GM12878 (cell line): Measurements from ENCODE around the gene ADCYAP1R1. TPM values are rescaled to one million over a fixed set of nuclear protein-coding genes. Genes with fewer than 3 reads are reported as not detected.

Experiments used
- ATAC-seq: fragments of 200-7000 bp; cut with Tn5 transposase; 3 replicates; pipeline ENCODE4 v1.9.1; 2020; ENCODE audit warnings: mild to moderate bottlenecking, moderate library complexity
- BruUV-seq: library from RNA; stranded (reverse); fragments of 400-500 nt; replicated peaks from 2 replicates; lab custom pipeline; 2021; lab: Mats Ljungman, UMichigan
- CTCF ChIA-PET: fragments of 300-600 bp; sonication (Branson Sonifier 250); formaldehyde crosslinking; extraction: SDS; loops from one replicate; lab custom pipeline; 2021; ENCODE audit warnings: inconsistent platforms; lab: Yijun Ruan, JAX
- POLR2A ChIA-PET: fragments of 350-600 bp; formaldehyde crosslinking; extraction: SDS; loops from one replicate; lab custom pipeline; 2021; ENCODE audit warnings: inconsistent platforms; lab: Charles Lee
- RAD21 ChIA-PET: fragments of 300-600 bp; sonication (Branson Sonifier 250); formaldehyde crosslinking; loops from one replicate; lab custom pipeline; 2023; ENCODE audit warnings: antibody characterized with exemption; ENCODE audit not compliant: unreplicated experiment; lab: Charles Lee
- SMC1A ChIA-PET: fragments of 300-600 bp; sonication (Branson Sonifier 250); formaldehyde crosslinking; loops from one replicate; lab custom pipeline; 2023; ENCODE audit not compliant: unreplicated experiment, uncharacterized antibody; lab: Charles Lee
- DNase-seq: peaks from one replicate; pipeline ENCODE4 v3.0.0-alpha.2; 2011; ENCODE audit warnings: low read depth, low spot score
- FAIRE-seq: peaks from 3 replicates; lab custom pipeline; 2011; peaks lifted over from hg19 to GRCh38; lab: Jason Lieb, UNC
- H2AFZ ChIP-seq: 2 replicates; pipeline ENCODE4 v1.6.0; 2011; ENCODE audit warnings: low read depth, low read length, control low read depth; ENCODE audit not compliant: control insufficient read depth
- H3K27ac ChIP-seq: 2 replicates; pipeline ENCODE4 v1.5.1; 2011; ENCODE audit warnings: control low read depth; ENCODE audit not compliant: control insufficient read depth, insufficient read depth
- H3K27me3 ChIP-seq, 2 experiments: replicated peaks in 1 of 2; 2 replicates each; pipeline versions ENCODE4 v1.6.0 to v1.6.1; 2011; ENCODE audit warnings: low read length in 1 of 2; ENCODE audit not compliant: control insufficient read depth in 2 of 2, insufficient read depth in 2 of 2
- H3K36me3 ChIP-seq, 2 experiments: 2 replicates each; pipeline ENCODE4 v1.5.1; 2011; ENCODE audit warnings: low read length in 1 of 2; ENCODE audit not compliant: control insufficient read depth in 2 of 2, insufficient read depth in 2 of 2
- H3K4me1 ChIP-seq: 2 replicates; pipeline ENCODE4 v1.6.1; 2011; ENCODE audit warnings: mild to moderate bottlenecking, low read length, moderate library complexity, mixed read lengths; ENCODE audit not compliant: control insufficient read depth, insufficient read depth
- H3K4me2 ChIP-seq: 2 replicates; pipeline ENCODE4 v1.6.0; 2011; ENCODE audit warnings: control low read depth; ENCODE audit not compliant: control insufficient read depth, insufficient read depth
- H3K4me3 ChIP-seq: fragments of 200-600 bp; sonication (generic); 2 replicates; pipeline ENCODE4 v1.5.1; 2016
- H3K79me2 ChIP-seq: 2 replicates; pipeline ENCODE4 v1.6.0; 2011; ENCODE audit warnings: low read length; ENCODE audit not compliant: control insufficient read depth, insufficient read depth
- H3K9ac ChIP-seq: 2 replicates; pipeline ENCODE4 v1.8.0; 2011; ENCODE audit warnings: low read length, control low read depth, mixed read lengths; ENCODE audit not compliant: control insufficient read depth, insufficient read depth
- H3K9me3 ChIP-seq: replicated peaks from 3 replicates; pipeline ENCODE4 v1.5.1; 2011; ENCODE audit warnings: mild to moderate bottlenecking, low read length; ENCODE audit not compliant: control insufficient read depth, insufficient read depth
- H4K20me1 ChIP-seq: 2 replicates; pipeline ENCODE4 v1.6.0; 2011; ENCODE audit not compliant: control insufficient read depth, insufficient read depth
- EED ChIP-seq: sonication (generic); IDR thresholded peaks from 2 replicates; pipeline ENCODE4 v1.6.1; 2016; ENCODE audit warnings: antibody characterized with exemption, low read depth
- EGR1 ChIP-seq, 2 experiments: IDR thresholded peaks; 1 replicate in 1 of 2; 2 replicates in 1 of 2; pipeline ENCODE4 v1.6.1; 2011 to 2012; ENCODE audit warnings: low read depth in 2 of 2, low read length in 2 of 2, borderline replicate concordance in 1 of 2, mild to moderate bottlenecking in 1 of 2, moderate library complexity in 1 of 2
- EZH2 ChIP-seq: IDR thresholded peaks from 2 replicates; pipeline ENCODE4 v1.6.1; 2012; ENCODE audit warnings: low read depth, mild to moderate bottlenecking, control low read depth, inconsistent platforms, low read length, borderline replicate concordance; ENCODE audit not compliant: control insufficient read depth
- FOXK2 ChIP-seq: fragments of 450-650 bp; IDR thresholded peaks from 2 replicates; pipeline ENCODE4 v1.6.1; 2017; ENCODE audit warnings: mild to moderate bottlenecking, moderate library complexity
- GABPA ChIP-seq: IDR thresholded peaks from 2 replicates; pipeline ENCODE4 v1.6.1; 2014; ENCODE audit warnings: antibody characterized with exemption, low read depth, mild to moderate bottlenecking, inconsistent platforms
- HDAC2 ChIP-seq: fragments of 200-600 bp; sonication (generic); IDR thresholded peaks from 2 replicates; pipeline ENCODE4 v1.6.1; 2017
- LARP7 ChIP-seq: fragments of 450-650 bp; IDR thresholded peaks from 2 replicates; pipeline ENCODE4 v1.6.1; 2017; ENCODE audit warnings: mild to moderate bottlenecking
- PML ChIP-seq: IDR thresholded peaks from 2 replicates; pipeline ENCODE4 v1.6.1; 2012; ENCODE audit warnings: low read length, inconsistent platforms
- TBL1XR1 ChIP-seq: IDR thresholded peaks from 2 replicates; pipeline ENCODE4 v1.6.1; 2012; ENCODE audit warnings: low read depth, low read length, improper control_type of control experiment
- WGBS: methylation state at CpG from one replicate; pipeline ENCODE4 v1.1.6; 2016; ENCODE audit warnings: low lambda C conversion rate; ENCODE audit not compliant: insufficient replicate concordance, insufficient coverage; ENCODE audit errors: missing lambda C conversion rate; 5-methylcytosine and 5-hydroxymethylcytosine counted together
- in situ Hi-C: fragments of 300-500 bp; cut with MboI; formaldehyde crosslinking; loops from 9 replicates; pipeline ENCODE4 v1.14.3; 2018; ENCODE audit warnings: mixed read lengths
- intact Hi-C: fragments of 100-400 bp; cut with micrococcal nuclease; formaldehyde crosslinking; loops from one replicate; pipeline ENCODE4 v1.14.2; 2022; ENCODE audit not compliant: unreplicated experiment
- polyA plus RNA-seq, 11 experiments: library from polyadenylated mRNA; depleted of rRNA in 4 of 11; unstranded in 6 of 11; stranded (reverse) in 5 of 11; fragments of >200 nt; fragmentation: Nextera tagmentation in 4 of 11; fragmentation: Illumina TruSeq in 1 of 11; extraction: Ambion mirVana in 4 of 11; extraction: Trizol in 1 of 11; gene quantifications; 1 replicate in 1 of 11; 2 replicates in 10 of 11; pipeline versions ENCODE4 v1.2.1 to v1.2.3, GENCODE V29; 2011 to 2016; ENCODE audit warnings: inconsistent platforms in 2 of 11, missing spikeins in 2 of 11, low read depth in 1 of 11
- total RNA-seq, 4 experiments: library from RNA; depleted of rRNA in 3 of 4; stranded (reverse); fragments of >200 nt in 3 of 4; fragmentation: Illumina TruSeq in 1 of 4; extraction: Trizol in 1 of 4; gene quantifications; 2 replicates each; pipeline versions ENCODE4 v1.2.1 to v1.2.3, GENCODE V29; 2013 to 2021
- TF ChIP-seq, protein P1 (sequence below): fragments of 450-650 bp; IDR thresholded peaks from 2 replicates; pipeline ENCODE4 v1.6.1; 2017; ENCODE audit warnings: mild to moderate bottlenecking, moderate library complexity
- TF ChIP-seq, protein P2 (sequence below): fragments of 150-350 bp; IDR thresholded peaks from 2 replicates; pipeline ENCODE4 v1.6.1; 2016; ENCODE audit warnings: low read depth, low read length
- TF ChIP-seq, protein P3 (sequence below): fragments of 450-650 bp; IDR thresholded peaks from 2 replicates; pipeline ENCODE4 v1.6.1; 2016; ENCODE audit warnings: mild to moderate bottlenecking
- TF ChIP-seq, protein P4 (sequence below): IDR thresholded peaks from 2 replicates; pipeline ENCODE4 v1.6.1; 2012; ENCODE audit warnings: low read depth, low read length, improper control_type of control experiment

The ADCYAP1R1 gene
- total and polyA plus RNA-seq, 10 of the 15 experiments (the other 5 are each of a cell fraction or from before 2014, with no cell fraction given), result not detected

DNA sequence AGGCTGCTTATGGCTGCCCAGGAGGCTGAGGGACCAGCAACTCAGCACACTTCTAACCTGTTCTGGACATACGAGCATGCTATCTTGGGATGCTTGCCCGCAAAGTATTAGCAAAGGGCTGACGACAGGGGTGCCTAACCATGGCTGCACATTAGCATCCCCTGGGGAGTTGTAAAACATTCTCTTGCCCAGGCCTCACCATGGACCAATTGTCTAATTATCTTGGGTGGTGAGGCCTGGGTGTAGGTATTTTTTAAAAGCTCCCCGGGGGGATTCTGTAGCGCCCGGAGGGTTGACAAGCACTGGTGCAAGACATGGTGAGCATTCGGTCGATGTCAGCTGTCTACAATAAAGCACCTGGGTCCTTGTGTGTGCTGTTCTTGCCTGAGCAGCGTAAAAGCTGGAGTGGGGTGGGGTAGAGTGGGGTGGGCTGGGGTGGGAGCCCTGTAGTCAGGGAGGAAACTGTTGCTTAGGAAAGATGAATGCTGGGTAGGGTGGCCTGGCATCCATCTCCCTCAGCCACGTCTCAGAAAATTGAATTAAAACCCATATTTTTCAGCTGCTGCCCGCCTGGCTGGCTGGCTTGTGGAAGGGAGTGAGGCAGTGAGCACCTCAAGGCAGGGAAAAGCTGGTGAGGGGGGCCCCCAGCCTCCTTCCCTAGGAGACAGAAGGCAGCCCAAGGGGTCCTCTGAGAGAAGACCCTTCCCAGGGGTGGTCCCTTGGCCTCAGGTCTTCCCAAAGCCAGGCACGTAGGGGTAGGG lies 2.9 kb upstream of the ADCYAP1R1 start (continued):
- TF ChIP-seq EED (no peak), PML (no peak), LARP7 (no peak)

DNA sequence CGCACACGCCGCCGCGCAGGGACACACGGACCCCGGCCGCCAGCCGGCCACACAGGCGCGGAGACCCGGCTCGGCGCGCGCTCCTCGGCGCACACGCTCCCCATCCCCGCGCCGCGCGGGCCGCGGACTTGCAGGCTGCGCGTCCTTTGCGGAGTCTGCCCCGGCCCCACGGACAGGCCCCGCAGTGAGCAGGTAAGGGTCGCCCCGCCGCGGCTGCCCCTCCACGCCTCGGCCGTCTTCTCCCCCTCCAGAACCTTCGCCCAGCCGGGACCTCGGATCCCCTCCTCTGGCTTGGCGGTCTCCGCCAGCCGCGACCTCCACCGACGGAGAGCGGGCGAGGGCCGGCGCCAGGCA lies 356 bp downstream of the ADCYAP1R1 start:
- DNase-seq (no peak), ATAC-seq (no peak), FAIRE-seq (no peak)
- no peaks in the 10 kb centered on the region for H4K20me1 ChIP-seq
- no peaks in the 10 kb centered on the region for H3K36me3 ChIP-seq
- no peak overlapping the region for H2AFZ ChIP-seq
- CTCF ChIA-PET, result no interaction called here
- no peak overlapping the region for H3K9ac ChIP-seq
- 34% methylated on average over 20 of the region's 52 CpGs for WGBS
- peaks cover 0 to 4% of the 10 kb centered on the region in 2 experiments; a peak in 2 of 4 replicates for H3K27me3 ChIP-seq
- RAD21 ChIA-PET, result no interaction called here
- SMC1A ChIA-PET, result no interaction called here
- H3K4me1 ChIP-seq, result no peaks in the 10 kb centered on the region
- H3K4me3 ChIP-seq, result no peak overlapping the region
- intact Hi-C loops, result no loop called here
- H3K9me3 ChIP-seq, result no peaks in the 10 kb centered on the region
- no TSS peak for BruUV-seq
- no peak overlapping the region for H3K27ac ChIP-seq
- in situ Hi-C loops, result no loop called here
- POLR2A ChIA-PET, result no interaction called here
- no peaks in the 10 kb centered on the region for H3K79me2 ChIP-seq
- H3K4me2 ChIP-seq, result no peak overlapping the region
- TF ChIP-seq TBL1XR1, result no peak
- TF ChIP-seq EZH2, result no peak
- no peak for TF ChIP-seq FOXK2
- TF ChIP-seq HDAC2, result no peak
- no peak for TF ChIP-seq GABPA
- TF ChIP-seq, protein P1, sequence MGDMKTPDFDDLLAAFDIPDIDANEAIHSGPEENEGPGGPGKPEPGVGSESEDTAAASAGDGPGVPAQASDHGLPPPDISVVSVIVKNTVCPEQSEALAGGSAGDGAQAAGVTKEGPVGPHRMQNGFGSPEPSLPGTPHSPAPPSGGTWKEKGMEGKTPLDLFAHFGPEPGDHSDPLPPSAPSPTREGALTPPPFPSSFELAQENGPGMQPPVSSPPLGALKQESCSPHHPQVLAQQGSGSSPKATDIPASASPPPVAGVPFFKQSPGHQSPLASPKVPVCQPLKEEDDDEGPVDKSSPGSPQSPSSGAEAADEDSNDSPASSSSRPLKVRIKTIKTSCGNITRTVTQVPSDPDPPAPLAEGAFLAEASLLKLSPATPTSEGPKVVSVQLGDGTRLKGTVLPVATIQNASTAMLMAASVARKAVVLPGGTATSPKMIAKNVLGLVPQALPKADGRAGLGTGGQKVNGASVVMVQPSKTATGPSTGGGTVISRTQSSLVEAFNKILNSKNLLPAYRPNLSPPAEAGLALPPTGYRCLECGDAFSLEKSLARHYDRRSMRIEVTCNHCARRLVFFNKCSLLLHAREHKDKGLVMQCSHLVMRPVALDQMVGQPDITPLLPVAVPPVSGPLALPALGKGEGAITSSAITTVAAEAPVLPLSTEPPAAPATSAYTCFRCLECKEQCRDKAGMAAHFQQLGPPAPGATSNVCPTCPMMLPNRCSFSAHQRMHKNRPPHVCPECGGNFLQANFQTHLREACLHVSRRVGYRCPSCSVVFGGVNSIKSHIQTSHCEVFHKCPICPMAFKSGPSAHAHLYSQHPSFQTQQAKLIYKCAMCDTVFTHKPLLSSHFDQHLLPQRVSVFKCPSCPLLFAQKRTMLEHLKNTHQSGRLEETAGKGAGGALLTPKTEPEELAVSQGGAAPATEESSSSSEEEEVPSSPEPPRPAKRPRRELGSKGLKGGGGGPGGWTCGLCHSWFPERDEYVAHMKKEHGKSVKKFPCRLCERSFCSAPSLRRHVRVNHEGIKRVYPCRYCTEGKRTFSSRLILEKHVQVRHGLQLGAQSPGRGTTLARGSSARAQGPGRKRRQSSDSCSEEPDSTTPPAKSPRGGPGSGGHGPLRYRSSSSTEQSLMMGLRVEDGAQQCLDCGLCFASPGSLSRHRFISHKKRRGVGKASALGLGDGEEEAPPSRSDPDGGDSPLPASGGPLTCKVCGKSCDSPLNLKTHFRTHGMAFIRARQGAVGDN, result no peak
- TF ChIP-seq EGR1 (IDR thresholded peaks at IDR 0.05; ENCODE audit: borderline replicate concordance in 1 of 2, low read depth in 2 of 2, low read length in 2 of 2), result no peak
- TF ChIP-seq, protein P2, sequence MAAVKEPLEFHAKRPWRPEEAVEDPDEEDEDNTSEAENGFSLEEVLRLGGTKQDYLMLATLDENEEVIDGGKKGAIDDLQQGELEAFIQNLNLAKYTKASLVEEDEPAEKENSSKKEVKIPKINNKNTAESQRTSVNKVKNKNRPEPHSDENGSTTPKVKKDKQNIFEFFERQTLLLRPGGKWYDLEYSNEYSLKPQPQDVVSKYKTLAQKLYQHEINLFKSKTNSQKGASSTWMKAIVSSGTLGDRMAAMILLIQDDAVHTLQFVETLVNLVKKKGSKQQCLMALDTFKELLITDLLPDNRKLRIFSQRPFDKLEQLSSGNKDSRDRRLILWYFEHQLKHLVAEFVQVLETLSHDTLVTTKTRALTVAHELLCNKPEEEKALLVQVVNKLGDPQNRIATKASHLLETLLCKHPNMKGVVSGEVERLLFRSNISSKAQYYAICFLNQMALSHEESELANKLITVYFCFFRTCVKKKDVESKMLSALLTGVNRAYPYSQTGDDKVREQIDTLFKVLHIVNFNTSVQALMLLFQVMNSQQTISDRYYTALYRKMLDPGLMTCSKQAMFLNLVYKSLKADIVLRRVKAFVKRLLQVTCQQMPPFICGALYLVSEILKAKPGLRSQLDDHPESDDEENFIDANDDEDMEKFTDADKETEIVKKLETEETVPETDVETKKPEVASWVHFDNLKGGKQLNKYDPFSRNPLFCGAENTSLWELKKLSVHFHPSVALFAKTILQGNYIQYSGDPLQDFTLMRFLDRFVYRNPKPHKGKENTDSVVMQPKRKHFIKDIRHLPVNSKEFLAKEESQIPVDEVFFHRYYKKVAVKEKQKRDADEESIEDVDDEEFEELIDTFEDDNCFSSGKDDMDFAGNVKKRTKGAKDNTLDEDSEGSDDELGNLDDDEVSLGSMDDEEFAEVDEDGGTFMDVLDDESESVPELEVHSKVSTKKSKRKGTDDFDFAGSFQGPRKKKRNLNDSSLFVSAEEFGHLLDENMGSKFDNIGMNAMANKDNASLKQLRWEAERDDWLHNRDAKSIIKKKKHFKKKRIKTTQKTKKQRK, result no peak
- TF ChIP-seq, protein P3, sequence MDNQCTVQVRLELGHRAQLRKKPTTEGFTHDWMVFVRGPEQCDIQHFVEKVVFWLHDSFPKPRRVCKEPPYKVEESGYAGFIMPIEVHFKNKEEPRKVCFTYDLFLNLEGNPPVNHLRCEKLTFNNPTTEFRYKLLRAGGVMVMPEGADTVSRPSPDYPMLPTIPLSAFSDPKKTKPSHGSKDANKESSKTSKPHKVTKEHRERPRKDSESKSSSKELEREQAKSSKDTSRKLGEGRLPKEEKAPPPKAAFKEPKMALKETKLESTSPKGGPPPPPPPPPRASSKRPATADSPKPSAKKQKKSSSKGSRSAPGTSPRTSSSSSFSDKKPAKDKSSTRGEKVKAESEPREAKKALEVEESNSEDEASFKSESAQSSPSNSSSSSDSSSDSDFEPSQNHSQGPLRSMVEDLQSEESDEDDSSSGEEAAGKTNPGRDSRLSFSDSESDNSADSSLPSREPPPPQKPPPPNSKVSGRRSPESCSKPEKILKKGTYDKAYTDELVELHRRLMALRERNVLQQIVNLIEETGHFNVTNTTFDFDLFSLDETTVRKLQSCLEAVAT, result no peak
- TF ChIP-seq, protein P4, sequence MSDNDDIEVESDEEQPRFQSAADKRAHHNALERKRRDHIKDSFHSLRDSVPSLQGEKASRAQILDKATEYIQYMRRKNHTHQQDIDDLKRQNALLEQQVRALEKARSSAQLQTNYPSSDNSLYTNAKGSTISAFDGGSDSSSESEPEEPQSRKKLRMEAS, result no peak
